Smooth muscle cell (in vitro differentiated cells): Measurements from ENCODE around the gene FOLR1. TPM values are rescaled to one million over a fixed set of nuclear protein-coding genes. Genes with fewer than 3 reads are reported as not detected.
A peak's percentile ranks its signal among the peaks of the same experiment; 100 is the strongest.

Experiments
- DNase-seq: peaks from one replicate; lab custom pipeline; 2025; ENCODE audit not compliant: unreplicated experiment; lab: John Stamatoyannopoulos, UW
- H2AFZ ChIP-seq: fragments of 200-600 bp; sonication (generic); 2 replicates; pipeline ENCODE4 v1.6.0; 2016; ENCODE audit warnings: antibody characterized with exemption, low read depth, mild to moderate bottlenecking
- H3F3A ChIP-seq: fragments of 200-600 bp; sonication (generic); 2 replicates; pipeline ENCODE4 v1.6.0; 2017; ENCODE audit warnings: antibody characterized with exemption, low read depth
- H3K27ac ChIP-seq: fragments of 200-600 bp; sonication (generic); 2 replicates; pipeline ENCODE4 v1.5.1; 2016; ENCODE audit warnings: low read depth, mild to moderate bottlenecking
- H3K27me3 ChIP-seq: fragments of 200-600 bp; sonication (generic); 2 replicates; pipeline ENCODE4 v1.6.1; 2016; ENCODE audit warnings: low read depth, mild to moderate bottlenecking
- H3K36me3 ChIP-seq: fragments of 200-600 bp; sonication (generic); 2 replicates; pipeline ENCODE4 v1.5.1; 2016; ENCODE audit warnings: low read depth
- H3K4me1 ChIP-seq: fragments of 200-600 bp; sonication (generic); 2 replicates; pipeline ENCODE4 v1.5.1; 2016; ENCODE audit warnings: low read depth
- H3K4me2 ChIP-seq: fragments of 200-600 bp; sonication (generic); 2 replicates; pipeline ENCODE4 v1.6.0; 2016; ENCODE audit warnings: mild to moderate bottlenecking
- H3K4me3 ChIP-seq: fragments of 200-600 bp; sonication (generic); 2 replicates; pipeline ENCODE4 v1.5.1; 2016; ENCODE audit warnings: mild to moderate bottlenecking
- H3K79me2 ChIP-seq: fragments of 200-600 bp; sonication (generic); 2 replicates; pipeline ENCODE4 v1.6.0; 2016; ENCODE audit warnings: low read depth, mild to moderate bottlenecking
- H3K9ac ChIP-seq: fragments of 200-600 bp; sonication (generic); 2 replicates; pipeline ENCODE4 v1.6.0; 2016; ENCODE audit warnings: low read depth
- H3K9me3 ChIP-seq: fragments of 200-600 bp; sonication (generic); replicated peaks from 2 replicates; pipeline ENCODE4 v1.5.1; 2016; ENCODE audit warnings: low read depth
- H4K20me1 ChIP-seq: fragments of 200-600 bp; sonication (generic); 2 replicates; pipeline ENCODE4 v1.6.0; 2016; ENCODE audit warnings: low read depth
- CTCF ChIP-seq: fragments of 200-600 bp; sonication (generic); IDR thresholded peaks from 2 replicates; pipeline ENCODE4 v1.5.1; 2017; ENCODE audit warnings: borderline replicate concordance, mild to moderate bottlenecking, antibody characterized with exemption; ENCODE audit not compliant: insufficient read depth, poor library complexity, severe bottlenecking
- WGBS: methylation state at CpG from one replicate; pipeline ENCODE4 v1.1.7; 2016; ENCODE audit warnings: low lambda C conversion rate; 5-methylcytosine and 5-hydroxymethylcytosine counted together
- polyA plus RNA-seq: library from polyadenylated mRNA; unstranded; fragments of >200 nt; fragmentation: Nextera tagmentation; extraction: Ambion mirVana; gene quantifications from 2 replicates; pipeline ENCODE4 v1.2.1, GENCODE V29; 2016
- total RNA-seq: library from RNA; depleted of rRNA; stranded (reverse); fragments of >200 nt; gene quantifications from 2 replicates; pipeline ENCODE4 v1.2.3, GENCODE V29; 2014

Gene FOLR1
- total and polyA plus RNA-seq, 2 experiments from 2014 or later, result 8.1 to 9.4 TPM

DNA sequence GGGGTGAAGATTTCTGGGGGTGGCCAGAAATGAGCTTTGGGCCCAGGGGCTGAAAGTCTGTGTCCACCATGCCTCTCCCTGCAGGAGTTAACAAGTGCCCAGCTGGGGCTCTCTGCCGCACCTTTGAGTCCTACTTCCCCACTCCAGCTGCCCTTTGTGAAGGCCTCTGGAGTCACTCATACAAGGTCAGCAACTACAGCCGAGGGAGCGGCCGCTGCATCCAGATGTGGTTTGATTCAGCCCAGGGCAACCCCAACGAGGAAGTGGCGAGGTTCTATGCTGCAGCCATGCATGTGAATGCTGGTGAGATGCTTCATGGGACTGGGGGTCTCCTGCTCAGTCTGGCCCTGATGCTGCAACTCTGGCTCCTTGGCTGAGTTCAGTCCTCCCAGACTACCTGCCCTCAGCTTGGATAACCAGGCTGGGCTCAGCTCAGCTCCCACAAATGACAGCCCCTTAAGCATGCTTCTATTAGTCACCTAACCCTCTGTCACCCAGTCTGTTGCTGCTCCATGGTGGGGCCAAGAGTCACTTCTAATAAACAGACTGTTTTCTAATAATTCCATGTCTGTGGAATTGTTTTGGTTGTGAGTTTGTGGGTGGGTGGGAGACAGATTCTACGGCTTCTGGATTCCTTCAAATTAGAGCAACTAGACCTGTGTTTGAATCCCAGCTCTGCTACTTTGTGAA is 29.6 kb downstream of the FOLR1 start:
- no peak overlapping the region for H3K4me2 ChIP-seq
- no peak overlapping the region for H3K9ac ChIP-seq
- no peaks in the 10 kb centered on the region for H3K36me3 ChIP-seq
- H3K9me3 ChIP-seq, result no peaks in the 10 kb centered on the region
- H2AFZ ChIP-seq, result peak overlapping the region; percentile 68
- peaks cover 3% of the 10 kb centered on the region for H3K27me3 ChIP-seq
- 74% methylated on average over 7 of the region's 7 CpGs for WGBS
- no peak overlapping the region for H3K4me3 ChIP-seq
- TF ChIP-seq CTCF, result no peak
- no peaks in the 10 kb centered on the region for H3K4me1 ChIP-seq
- H3K27ac ChIP-seq, result no peak overlapping the region
- no peaks in the 10 kb centered on the region for H3F3A ChIP-seq
- DNase-seq, result no peak
- H3K79me2 ChIP-seq, result peaks cover 26% of the 10 kb centered on the region
- H4K20me1 ChIP-seq, result peaks cover 16% of the 10 kb centered on the region

- no peaks in the 10 kb centered on the region for H3K4me1 ChIP-seq
- H3K27me3 ChIP-seq, result peaks cover 3% of the 10 kb centered on the region
- no peaks in the 10 kb centered on the region for H3K36me3 ChIP-seq
- no peak overlapping the region for H3K9ac ChIP-seq
- H3K4me3 ChIP-seq, result peak overlapping the region; percentile 84
- peak overlapping the region; percentile 80 for H3K27ac ChIP-seq
- no peak for TF ChIP-seq CTCF
- no peaks in the 10 kb centered on the region for H3K9me3 ChIP-seq
- H3K79me2 ChIP-seq, result peaks cover 33% of the 10 kb centered on the region
- peaks cover 23% of the 10 kb centered on the region for H4K20me1 ChIP-seq
- 68% methylated on average over 6 of the region's 6 CpGs for WGBS
- H3F3A ChIP-seq, result no peaks in the 10 kb centered on the region
- peak overlapping the region; percentile 68 for H2AFZ ChIP-seq
- peak overlapping the region; percentile 98 for H3K4me2 ChIP-seq
- DNase-seq, result no peak
Observed at GRCh38 chr11:72222106-72222891, 30.4 kb downstream of the FOLR1 start.

GRCh38 chr11:72222907-72223614 is 31.1 kb downstream of the FOLR1 start:
- peak overlapping the region; percentile 84 for H3K4me3 ChIP-seq
- H3K4me2 ChIP-seq, result peak overlapping the region; percentile 98
- H3K4me1 ChIP-seq, result no peaks in the 10 kb centered on the region
- peaks cover 31% of the 10 kb centered on the region for H4K20me1 ChIP-seq
- H3K27ac ChIP-seq, result peak overlapping the region; percentile 80
- H3K36me3 ChIP-seq, result no peaks in the 10 kb centered on the region
- no peaks in the 10 kb centered on the region for H3F3A ChIP-seq
- H3K27me3 ChIP-seq, result peaks cover under 1% of the 10 kb centered on the region
- H3K9ac ChIP-seq, result peak overlapping the region; percentile 72
- TF ChIP-seq CTCF, result peak; percentile 4
- H3K9me3 ChIP-seq, result no peaks in the 10 kb centered on the region
- under 1% methylated on average over 46 of the region's 47 CpGs for WGBS
- peak overlapping the region; percentile 68 for H2AFZ ChIP-seq
- peak; percentile 80 for DNase-seq
- H3K79me2 ChIP-seq, result peaks cover 36% of the 10 kb centered on the region
